Measurements from ENCODE around the gene IPO9. TPM values are rescaled to one million over a fixed set of nuclear protein-coding genes. Genes with fewer than 3 reads are reported as not detected.
"Not testable (repeated sequence)": the region's sequence is repeated elsewhere in the genome, so short reads cannot be mapped to it uniquely, and the experiment has no call there.

IPO9 gene
- total RNA-seq, 2 donors from 2014 or later: 22.0 to 24.3 TPM

DNA sequence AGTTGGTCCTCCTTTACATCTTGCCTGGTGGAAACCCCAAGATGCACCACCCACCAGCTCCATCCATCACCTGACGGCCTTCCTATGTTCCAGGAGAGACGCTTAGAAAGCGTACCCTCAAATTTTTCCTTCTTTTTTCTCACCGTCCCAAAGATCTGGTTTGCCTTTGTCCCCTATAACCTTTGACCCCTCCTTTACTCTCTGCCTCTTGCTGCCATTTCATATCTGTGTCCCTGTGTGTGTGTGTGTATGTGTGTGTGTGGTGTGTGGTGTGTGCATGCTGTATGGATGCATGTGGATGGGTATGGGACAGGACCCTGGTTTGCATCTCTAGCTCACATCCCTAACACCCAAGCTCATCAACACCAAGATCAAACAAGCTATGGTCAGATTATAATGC is 22.2 kb upstream of the IPO9 start:
- intact Hi-C loops (cut with DNase I, micrococcal nuclease): no loop called here
- ATAC-seq (no peak), DNase-seq (no peak)

DNA sequence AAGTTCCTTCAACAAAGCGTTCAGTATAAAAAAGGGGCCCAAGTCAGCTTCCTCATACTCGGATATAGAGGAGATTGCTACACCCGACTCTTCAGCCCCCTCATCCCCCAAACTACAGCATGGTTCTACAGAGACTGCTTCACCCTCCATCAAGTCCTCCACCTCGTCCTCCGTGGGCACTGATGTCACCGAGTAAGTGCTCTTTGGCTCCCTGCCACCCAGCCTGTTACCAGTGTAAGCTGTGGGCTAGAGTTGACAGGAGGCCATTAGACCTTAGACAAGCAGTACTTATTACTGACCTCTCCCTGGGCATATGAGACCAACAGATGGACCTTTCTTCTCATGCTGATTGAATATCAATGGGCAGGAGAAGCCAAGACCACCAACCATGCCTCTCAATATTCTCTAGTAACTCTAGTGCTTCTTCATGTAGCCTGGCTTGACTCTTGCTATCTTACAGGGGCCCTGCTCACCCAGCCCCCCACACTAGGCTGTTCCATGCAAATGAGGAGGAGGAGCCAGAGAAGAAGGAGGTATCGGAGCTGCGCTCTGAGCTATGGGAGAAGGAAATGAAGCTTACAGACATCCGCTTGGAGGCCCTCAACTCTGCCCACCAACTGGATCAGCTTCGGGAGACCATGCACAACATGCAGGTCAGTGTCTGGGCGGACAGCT is 20.9 kb upstream of the IPO9 start:
- DNase-seq: no peak
- ATAC-seq: no peak
- intact Hi-C loops (cut with DNase I, micrococcal nuclease): no loop called here

- intact Hi-C loops (cut with DNase I, micrococcal nuclease): no loop called here
- ATAC-seq: no peak
Measured at GRCh38 chr1:201808633-201808990, 20.3 kb upstream of the IPO9 start.

DNA sequence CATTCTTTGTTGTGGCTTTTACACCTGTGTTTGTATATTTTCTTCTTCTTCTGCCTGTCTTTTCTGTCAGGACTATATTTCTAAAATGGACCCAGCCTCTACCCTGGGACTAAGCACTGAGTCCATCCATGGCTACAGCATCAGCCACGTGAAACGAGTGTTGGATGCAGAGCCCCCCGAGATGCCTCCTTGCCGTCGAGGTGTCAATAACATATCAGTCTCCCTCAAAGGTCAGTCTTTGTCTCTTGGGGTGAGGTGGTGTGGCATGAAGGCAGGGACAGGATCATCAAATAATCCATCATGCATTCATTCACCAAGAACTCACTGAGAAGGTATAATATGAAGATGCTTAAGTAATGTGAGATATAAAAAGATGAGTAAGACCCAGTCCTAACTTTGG is 19.1 kb upstream of the IPO9 start:
- DNase-seq (no peak), ATAC-seq (no peak)
- intact Hi-C loops (cut with DNase I, micrococcal nuclease): no loop called here

More at GRCh38 chr1:201808633-201808990, 20.3 kb upstream of the IPO9 start:
- DNase-seq: no peak

DNA sequence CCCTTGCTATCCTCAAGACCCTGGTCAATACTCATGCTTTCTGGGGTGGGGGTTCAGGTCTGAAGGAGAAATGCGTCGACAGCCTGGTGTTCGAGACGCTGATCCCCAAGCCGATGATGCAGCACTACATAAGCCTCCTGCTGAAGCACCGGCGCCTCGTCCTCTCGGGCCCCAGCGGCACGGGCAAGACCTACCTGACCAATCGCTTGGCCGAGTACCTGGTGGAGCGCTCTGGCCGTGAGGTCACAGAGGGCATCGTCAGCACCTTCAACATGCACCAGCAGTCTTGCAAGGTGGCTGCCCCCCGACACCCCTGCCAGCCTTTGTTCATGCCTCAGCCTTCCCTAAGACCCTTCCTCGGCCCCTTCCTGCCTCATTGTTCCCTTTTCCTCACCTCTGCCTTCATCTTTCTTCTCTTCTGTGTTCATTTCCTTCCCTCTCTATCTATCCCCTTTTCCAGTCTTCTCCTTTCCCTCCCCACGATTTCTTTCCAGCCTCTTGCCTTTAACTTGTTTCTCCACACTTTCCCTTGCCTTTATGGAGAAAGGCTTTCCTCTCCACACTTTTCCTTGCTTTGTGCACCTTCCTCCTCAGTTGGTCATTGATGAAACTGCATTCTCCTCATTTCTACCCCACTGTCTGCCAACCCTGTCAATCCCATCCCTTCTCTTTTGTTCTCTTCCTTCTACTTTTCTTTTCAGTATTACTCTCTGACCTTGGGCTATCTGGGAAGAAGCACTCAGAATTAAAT is 18.3 kb upstream of the IPO9 start:
- intact Hi-C loops (cut with DNase I, micrococcal nuclease): no loop called here
- ATAC-seq: no peak
- DNase-seq: no peak

GRCh38 chr1:201813226-201813625 is 15.7 kb upstream of the IPO9 start:
- ATAC-seq: no peak
- DNase-seq: no peak
- intact Hi-C loops (cut with DNase I, micrococcal nuclease): no loop called here

GRCh38 chr1:201816309-201816854 is 12.6 kb upstream of the IPO9 start:
- DNase-seq (no peak), ATAC-seq (no peak)
- intact Hi-C loops (cut with DNase I, micrococcal nuclease): no loop called here

GRCh38 chr1:201818971-201819750 is 9.8 kb upstream of the IPO9 start:
- intact Hi-C loops (cut with DNase I, micrococcal nuclease): no loop called here
- DNase-seq (no peak), ATAC-seq (no peak)

DNA sequence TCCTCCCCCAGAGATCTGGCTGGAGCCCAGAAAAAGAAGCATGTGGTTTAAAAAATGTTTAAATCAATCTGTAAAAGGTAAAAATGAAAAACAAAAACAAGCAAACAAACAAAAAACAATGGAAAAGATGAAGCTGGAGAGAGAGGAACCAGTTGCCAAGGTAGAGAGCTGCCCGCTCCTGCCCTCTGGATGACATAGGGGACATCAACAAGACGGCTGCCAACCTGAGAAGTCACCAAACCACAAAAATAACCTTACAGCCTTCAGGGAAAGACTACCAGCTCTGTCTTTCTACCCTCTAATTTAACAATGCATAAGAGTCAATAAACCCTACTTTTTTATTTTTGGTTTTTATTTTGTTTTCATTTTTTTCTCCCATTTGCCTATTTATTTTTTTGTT is 8.5 kb upstream of the IPO9 start:
- intact Hi-C loops (cut with DNase I, micrococcal nuclease): no loop called here
- DNase-seq (no peak), ATAC-seq (no peak)

- intact Hi-C loops (cut with DNase I, micrococcal nuclease): no loop called here
- DNase-seq (no peak), ATAC-seq (no peak)
Measured at GRCh38 chr1:201825245-201825644, 3.7 kb upstream of the IPO9 start.

DNA sequence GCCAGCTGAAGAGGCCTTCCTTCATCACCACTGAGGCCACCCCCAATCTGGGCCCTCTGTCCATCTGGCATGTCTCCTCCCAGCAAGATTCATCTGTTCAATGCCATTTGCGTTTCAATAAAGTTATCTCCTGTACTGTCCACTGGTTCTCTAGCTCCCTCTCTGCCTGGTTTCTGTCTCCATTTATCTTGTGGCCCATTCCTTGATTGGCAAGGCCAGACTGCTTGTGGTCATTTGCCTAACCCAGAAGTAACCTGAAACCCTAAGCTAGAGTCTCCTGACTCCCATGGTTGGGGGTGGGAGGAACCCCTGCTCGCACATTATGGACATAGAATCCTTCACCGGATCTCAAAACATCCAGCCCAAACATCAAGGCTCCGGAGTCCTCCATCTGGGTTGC is 2.1 kb upstream of the IPO9 start:
- no peak for ATAC-seq
- intact Hi-C loops (cut with DNase I, micrococcal nuclease): no loop called here

DNA sequence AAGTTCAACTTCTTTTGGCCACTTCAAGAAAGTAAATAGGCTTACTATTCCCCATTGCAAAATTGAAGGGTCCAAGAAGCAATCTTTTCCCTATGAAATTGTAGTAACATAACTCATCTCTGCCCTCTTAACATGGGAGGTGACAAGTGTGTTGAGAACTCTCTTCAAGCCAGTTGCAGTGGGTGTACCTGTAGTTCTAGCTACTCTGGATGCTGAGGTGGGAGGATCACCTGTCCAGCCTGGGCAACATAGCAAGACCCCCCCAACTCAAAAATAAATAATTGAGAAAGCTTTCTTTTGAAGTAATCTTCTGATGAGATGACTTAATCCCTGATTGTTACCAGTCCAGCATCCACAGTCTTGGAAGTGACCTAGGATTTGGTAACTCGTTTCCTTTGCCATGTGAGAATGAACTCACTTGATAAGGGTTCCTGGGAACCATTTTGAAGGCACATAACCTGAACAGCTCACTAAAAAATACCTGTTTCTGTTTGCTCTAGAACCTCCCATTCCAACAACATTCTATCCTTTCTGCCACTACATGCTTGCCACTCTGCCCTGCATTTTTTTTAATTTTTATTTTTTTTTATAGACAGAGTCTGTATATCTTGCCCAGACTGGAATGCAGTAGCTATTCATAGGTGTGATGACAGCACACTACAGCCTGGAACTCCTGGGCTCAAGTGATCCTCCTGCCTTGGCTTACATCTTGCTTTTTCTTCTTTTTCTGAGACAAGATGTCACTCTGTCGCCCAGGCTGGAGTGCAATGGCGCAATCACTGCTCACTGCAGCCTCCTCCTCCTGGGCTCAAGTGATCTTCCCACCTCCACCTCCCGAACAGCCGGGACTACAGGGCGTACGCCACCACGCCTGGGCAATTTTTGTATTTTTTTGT is 1.4 kb upstream of the IPO9 start:
- DNase-seq (no peak), ATAC-seq (no peak)
- intact Hi-C loops (cut with DNase I, micrococcal nuclease): no loop called here

More for the DNA sequence above, 2.1 kb upstream of the IPO9 start:
- no peak for DNase-seq

DNA sequence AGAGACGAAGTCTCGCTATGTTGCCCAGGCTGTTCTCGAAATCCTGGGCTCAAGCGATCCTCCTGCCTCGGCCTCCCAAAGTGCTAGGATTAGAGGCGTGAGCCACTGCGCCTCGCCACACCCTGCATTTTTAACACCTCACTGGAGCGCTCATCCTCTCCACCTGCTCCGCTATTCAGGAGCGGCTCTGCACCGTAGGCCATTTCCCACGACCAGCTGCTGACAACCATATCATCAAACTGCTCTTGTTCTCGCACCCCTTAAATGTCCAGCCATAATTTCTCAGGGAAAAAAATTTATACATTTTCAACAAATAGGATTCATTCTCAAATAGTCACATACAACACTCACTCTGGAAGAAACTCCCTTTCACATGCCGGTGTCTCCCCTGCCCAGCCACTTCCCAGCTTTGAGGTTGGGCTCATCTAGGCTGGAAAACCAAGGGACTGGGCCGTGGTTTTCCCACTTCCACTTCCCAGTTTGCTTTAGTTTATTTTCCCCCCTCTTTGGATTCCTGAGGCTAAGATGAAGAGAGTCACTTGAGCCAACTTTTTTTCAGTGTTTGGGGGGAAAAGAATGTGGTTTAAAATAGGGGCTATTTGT is 639 bp upstream of the IPO9 start:
- DNase-seq: peak in 1 of 2 donors; percentile 8
- intact Hi-C loops (cut with DNase I, micrococcal nuclease): no loop called here
- no peak for ATAC-seq

DNA sequence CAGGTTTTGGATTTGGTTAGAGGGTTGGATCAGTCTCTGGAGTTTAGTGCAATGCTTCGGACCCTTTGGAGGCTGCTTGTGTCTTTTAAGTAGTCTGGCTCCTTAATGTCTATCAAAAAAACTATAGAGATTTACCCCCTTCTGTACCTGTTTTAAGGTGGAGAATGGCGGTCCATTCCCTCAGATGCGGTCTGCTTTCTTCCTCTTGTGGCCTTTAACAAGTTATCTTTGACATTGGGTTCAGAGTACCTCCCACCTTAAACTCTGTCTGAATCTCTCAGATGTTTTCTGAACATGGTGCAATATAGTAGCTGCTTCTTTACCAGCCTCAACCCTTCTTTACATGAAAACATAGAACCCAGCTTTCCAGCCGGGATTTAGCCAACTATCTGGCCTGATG is 2.4 kb downstream of the IPO9 start:
- intact Hi-C loops (cut with DNase I, micrococcal nuclease): no loop called here
- no peak for ATAC-seq

DNA sequence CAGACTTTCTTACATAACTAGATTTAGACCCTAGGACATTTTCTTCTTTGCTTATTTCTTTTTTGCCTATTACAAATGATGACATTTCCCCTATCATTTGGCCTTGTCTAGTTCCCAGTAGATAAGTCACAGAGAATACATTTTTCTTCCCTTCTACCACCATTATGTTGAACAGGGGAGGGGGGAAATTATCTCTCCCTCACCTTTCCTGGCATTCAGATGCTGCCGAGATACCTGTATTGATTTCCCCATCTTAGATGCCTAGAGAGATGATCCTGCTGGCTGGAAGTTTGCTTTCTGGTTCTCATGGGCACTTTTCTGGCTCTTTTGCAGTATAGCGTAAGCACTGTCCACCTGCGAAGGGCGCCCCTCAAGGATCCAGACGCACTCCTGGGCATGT is 5.7 kb downstream of the IPO9 start:
- intact Hi-C loops (cut with DNase I, micrococcal nuclease): no loop called here
- no peak for DNase-seq
- ATAC-seq: no peak

More for the DNA sequence above, 2.4 kb downstream of the IPO9 start:
- no peak for DNase-seq

- ATAC-seq (no peak), DNase-seq (no peak)
- intact Hi-C loops (cut with DNase I, micrococcal nuclease): no loop called here
Measured at GRCh38 chr1:201838381-201838780, 9.4 kb downstream of the IPO9 start.

DNA sequence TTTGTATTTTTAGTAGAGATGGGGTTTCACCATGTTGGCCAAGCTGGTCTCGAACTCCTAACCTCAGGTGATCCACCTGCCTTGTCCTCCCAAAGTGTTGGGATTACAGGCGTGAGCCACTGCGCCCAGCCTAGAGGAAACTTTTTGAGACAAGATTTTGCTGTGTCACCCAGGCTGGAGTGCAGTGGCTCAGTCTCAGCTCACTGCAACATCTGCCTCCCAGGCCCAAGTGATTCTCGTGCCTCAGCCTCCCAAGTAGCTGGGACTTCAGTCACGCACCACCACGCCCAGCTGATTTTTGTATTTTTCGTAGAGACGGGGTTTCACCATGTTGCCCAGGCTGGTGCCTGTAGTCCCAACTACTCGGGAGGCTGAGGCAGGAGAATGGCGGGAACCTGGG is 10.1 kb downstream of the IPO9 start:
- DNase-seq; intact Hi-C loops (cut with DNase I, micrococcal nuclease); ATAC-seq: not testable (repeated sequence)

DNA sequence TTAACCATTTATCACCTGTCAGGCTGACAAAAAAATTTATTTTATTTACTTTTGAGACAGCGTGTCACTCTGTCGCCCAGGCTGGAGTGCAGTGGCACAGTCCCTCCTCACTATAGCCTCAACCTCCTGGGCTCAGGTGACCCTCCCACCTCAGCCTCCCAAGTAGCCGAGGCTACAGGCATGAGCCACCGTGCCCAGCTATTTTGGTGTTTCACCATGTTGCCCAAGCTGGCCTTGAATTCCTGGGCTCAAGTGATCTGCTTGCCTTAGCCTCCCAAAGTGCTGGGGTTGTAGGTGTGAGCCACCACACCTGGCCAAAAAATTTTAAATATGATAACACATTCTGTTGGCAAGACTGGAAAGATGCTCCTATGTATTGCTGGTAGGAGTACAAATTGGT is 11.1 kb downstream of the IPO9 start:
- intact Hi-C loops (cut with DNase I, micrococcal nuclease): no loop called here
- ATAC-seq (no peak), DNase-seq (no peak)
